HG03108 (cell line): Measurements from ENCODE around the gene GGT7.

Experiments
- ATAC-seq: cut with Tn5 transposase; IDR thresholded peaks from one replicate; pipeline ENCODE4 v1.9.1; 2021; ENCODE audit warnings: moderate library complexity; ENCODE audit not compliant: unreplicated experiment

GGT7 gene

GRCh38 chr20:34797012-34797995, 75.4 kb downstream of the GGT7 start:
- no peak for ATAC-seq
